ENCODE data around the gene AMIGO3.
"Not testable (repeated sequence)": the region's sequence is repeated elsewhere in the genome, so short reads cannot be mapped to it uniquely, and the experiment has no call there.

DNA sequence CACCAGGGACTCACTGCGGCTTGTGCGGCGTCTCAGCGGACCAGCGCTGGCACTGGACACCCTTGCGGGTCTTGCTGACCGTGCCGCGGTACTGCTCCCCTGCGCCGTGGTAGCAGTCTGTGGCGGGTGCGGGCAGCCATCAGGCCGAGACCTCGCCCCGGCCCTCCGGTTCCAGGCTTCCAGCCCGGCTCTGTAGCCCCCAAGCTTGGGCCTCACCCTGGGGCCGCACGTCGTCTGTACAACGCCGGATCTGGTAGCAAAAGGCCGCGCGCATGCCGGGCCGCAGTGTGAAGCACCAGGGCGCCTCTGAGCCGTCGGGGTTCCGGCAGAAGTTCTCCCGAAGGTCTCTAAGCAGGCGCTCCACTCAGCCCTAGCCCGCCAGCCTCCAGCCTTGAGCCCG, 33.6 kb downstream of the AMIGO3 start:
- TF ChIP-seq CTCF, EZH2, EZH2phosphoT487 (IDR thresholded peaks at IDR 0.05): not testable (repeated sequence)

All from neural progenitor cell (in vitro differentiated cells).